GM12873 (cell line): ENCODE results near the gene DRD4.

Source experiments
- TF ChIP-seq, protein P1 (sequence below): IDR thresholded peaks from 2 replicates; pipeline ENCODE4 v1.5.1; 2012; ENCODE audit warnings: low read depth, mild to moderate bottlenecking, moderate library complexity, low read length, control low read depth; ENCODE audit not compliant: insufficient read depth; ENCODE audit errors: missing control alignments

DRD4 gene

GRCh38 chr11:605286-606129, 31.6 kb upstream of the DRD4 start:
- TF ChIP-seq, protein P1, sequence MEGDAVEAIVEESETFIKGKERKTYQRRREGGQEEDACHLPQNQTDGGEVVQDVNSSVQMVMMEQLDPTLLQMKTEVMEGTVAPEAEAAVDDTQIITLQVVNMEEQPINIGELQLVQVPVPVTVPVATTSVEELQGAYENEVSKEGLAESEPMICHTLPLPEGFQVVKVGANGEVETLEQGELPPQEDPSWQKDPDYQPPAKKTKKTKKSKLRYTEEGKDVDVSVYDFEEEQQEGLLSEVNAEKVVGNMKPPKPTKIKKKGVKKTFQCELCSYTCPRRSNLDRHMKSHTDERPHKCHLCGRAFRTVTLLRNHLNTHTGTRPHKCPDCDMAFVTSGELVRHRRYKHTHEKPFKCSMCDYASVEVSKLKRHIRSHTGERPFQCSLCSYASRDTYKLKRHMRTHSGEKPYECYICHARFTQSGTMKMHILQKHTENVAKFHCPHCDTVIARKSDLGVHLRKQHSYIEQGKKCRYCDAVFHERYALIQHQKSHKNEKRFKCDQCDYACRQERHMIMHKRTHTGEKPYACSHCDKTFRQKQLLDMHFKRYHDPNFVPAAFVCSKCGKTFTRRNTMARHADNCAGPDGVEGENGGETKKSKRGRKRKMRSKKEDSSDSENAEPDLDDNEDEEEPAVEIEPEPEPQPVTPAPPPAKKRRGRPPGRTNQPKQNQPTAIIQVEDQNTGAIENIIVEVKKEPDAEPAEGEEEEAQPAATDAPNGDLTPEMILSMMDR: no peak

GRCh38 chr11:606245-606644, 30.8 kb upstream of the DRD4 start:
- TF ChIP-seq, protein P1: no peak

- TF ChIP-seq, protein P1: no peak
Measured at GRCh38 chr11:607020-607780, 29.9 kb upstream of the DRD4 start.

DNA sequence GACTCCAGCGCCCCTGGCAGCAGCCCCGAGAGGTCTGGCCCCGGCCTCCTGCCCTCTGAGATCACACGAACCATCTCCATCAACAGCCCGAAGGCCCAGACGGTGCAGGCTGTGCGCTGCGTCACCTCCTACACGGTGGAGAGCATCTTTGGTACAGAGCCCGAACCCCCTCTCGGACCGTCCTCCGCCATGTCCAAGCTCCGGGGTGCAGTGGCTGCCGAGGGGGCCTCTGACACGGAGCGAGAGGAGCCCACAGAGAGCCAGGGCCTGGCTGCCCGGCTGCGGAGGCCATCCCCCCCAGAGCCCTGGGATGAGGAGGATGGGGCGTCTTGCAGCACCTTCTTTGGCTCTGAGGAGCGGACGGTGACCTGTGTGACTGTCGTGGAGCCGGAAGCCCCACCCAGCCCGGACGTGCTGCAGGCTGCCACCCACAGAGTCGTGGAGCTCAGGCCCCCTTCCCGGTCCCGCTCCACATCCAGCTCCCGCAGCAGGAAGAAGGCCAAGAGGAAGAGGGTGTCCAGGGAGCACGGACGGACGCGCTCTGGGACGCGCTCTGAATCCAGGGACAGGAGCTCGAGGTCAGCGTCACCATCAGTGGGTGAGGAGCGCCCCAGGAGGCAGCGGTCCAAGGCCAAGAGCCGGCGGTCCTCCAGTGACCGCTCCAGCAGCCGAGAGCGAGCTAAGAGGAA, 29.0 kb upstream of the DRD4 start:
- TF ChIP-seq, protein P1: no peak

GRCh38 chr11:608791-609251, 28.2 kb upstream of the DRD4 start:
- TF ChIP-seq, protein P1: no peak

- TF ChIP-seq, protein P1: no peak
Measured at GRCh38 chr11:609341-609811, 27.7 kb upstream of the DRD4 start.
